HCT116 (cell line): ENCODE results near the gene SUSD4. TPM values are rescaled to one million over a fixed set of nuclear protein-coding genes. Genes with fewer than 3 reads are reported as not detected.

Source experiments
- ATAC-seq: fragments of 200-7000 bp; cut with Tn5 transposase; 2 replicates; pipeline ENCODE4 v1.9.1; 2020; ENCODE audit warnings: mild to moderate bottlenecking, moderate library complexity
- BruUV-seq: library from RNA; stranded (reverse); fragments of 400-500 nt; replicated peaks from 2 replicates; lab custom pipeline; 2021; lab: Mats Ljungman, UMichigan
- CTCF ChIA-PET: fragments of 300-600 bp; sonication (Branson Sonifier 250); formaldehyde crosslinking; loops from one replicate; lab custom pipeline; 2021; ENCODE audit warnings: antibody characterized with exemption; lab: Charles Lee
- POLR2A ChIA-PET: fragments of 300-600, 350-600 bp; sonication (Branson Sonifier 250); formaldehyde crosslinking; loops from one replicate; lab custom pipeline; 2021; ENCODE audit warnings: antibody characterized with exemption; lab: Charles Lee
- RAD21 ChIA-PET, 2 experiments: fragments of 300-600 bp; sonication (Branson Sonifier 250); formaldehyde crosslinking; loops; one replicate each; lab custom pipeline; 2023; ENCODE audit warnings: low total read pairs in 2 of 2; ENCODE audit not compliant: uncharacterized antibody in 2 of 2, unreplicated experiment in 2 of 2, low non-redundant PET in 1 of 2; lab: Charles Lee
- DNase-seq: peaks from one replicate; pipeline ENCODE4 v3.0.0-alpha.2; 2010; ENCODE audit warnings: low read depth, low spot score
- H2AFZ ChIP-seq: fragments of 200-600 bp; shearing (Covaris generic), sonication (generic); 2 replicates; pipeline ENCODE4 v1.6.1; 2017; ENCODE audit warnings: low read depth, mixed run types, mixed read lengths, antibody characterized with exemption, low read length; ENCODE audit not compliant: poor library complexity, severe bottlenecking
- H3K27ac ChIP-seq: 2 replicates; pipeline ENCODE4 v1.5.1; 2012; ENCODE audit warnings: low read depth, low read length
- H3K27me3 ChIP-seq: fragments of 200-600 bp; sonication (generic); 2 replicates; pipeline ENCODE4 v1.6.1; 2016; ENCODE audit warnings: mixed run types, low read length, mixed read lengths; ENCODE audit not compliant: insufficient read depth
- H3K36me3 ChIP-seq, 2 experiments: fragments of 200-500 bp in 1 of 2; fragments of 200-600 bp in 1 of 2; sonication (Bioruptor generic) in 1 of 2; sonication (generic) in 1 of 2; 2 replicates each; pipeline versions ENCODE4 v1.5.1 to v1.6.1; 2014 to 2016; ENCODE audit warnings: low read length in 2 of 2, inconsistent platforms in 1 of 2, mixed read lengths in 1 of 2, mixed run types in 1 of 2; ENCODE audit not compliant: insufficient read depth in 2 of 2, control insufficient read depth in 1 of 2
- H3K4me1 ChIP-seq, 2 experiments: fragments of 200-600 bp in 1 of 2; sonication (generic) in 1 of 2; 2 replicates each; pipeline versions ENCODE4 v1.5.1 to v1.6.1; 2012 to 2017; ENCODE audit warnings: low read length in 2 of 2, inconsistent platforms in 1 of 2, mild to moderate bottlenecking in 1 of 2, mixed read lengths in 1 of 2, mixed run types in 1 of 2, moderate library complexity in 1 of 2; ENCODE audit not compliant: insufficient read depth in 2 of 2, control insufficient read depth in 1 of 2
- H3K4me2 ChIP-seq: fragments of 200-600 bp; sonication (generic); 2 replicates; pipeline ENCODE4 v1.6.1; 2017; ENCODE audit warnings: mixed run types, low read length, mixed read lengths
- H3K4me3 ChIP-seq, 2 experiments: fragments of 200-600 bp in 1 of 2; sonication (generic) in 1 of 2; replicated peaks in 1 of 2; 2 replicates each; pipeline ENCODE4 v1.5.1; 2011 to 2016; ENCODE audit warnings: low read length in 2 of 2, control low read depth in 1 of 2, low read depth in 1 of 2, mild to moderate bottlenecking in 1 of 2, mixed read lengths in 1 of 2, mixed run types in 1 of 2
- H3K79me2 ChIP-seq: fragments of 200-600 bp; sonication (generic); 2 replicates; pipeline ENCODE4 v1.6.1; 2017; ENCODE audit warnings: mild to moderate bottlenecking, mixed run types, low read length, moderate library complexity, mixed read lengths; ENCODE audit not compliant: insufficient read depth
- H3K9ac ChIP-seq: fragments of 200-600 bp; sonication (generic); 2 replicates; pipeline ENCODE4 v1.6.1; 2016; ENCODE audit warnings: low read length, mixed read lengths
- H3K9me2 ChIP-seq: fragments of 200-600 bp; sonication (generic), shearing (Covaris generic); 2 replicates; pipeline ENCODE4 v1.6.1; 2017; ENCODE audit warnings: mixed run types, mild to moderate bottlenecking, moderate library complexity; ENCODE audit not compliant: insufficient read depth
- H3K9me3 ChIP-seq, 2 experiments: fragments of 200-500 bp in 1 of 2; fragments of 200-600 bp in 1 of 2; sonication (Bioruptor generic) in 1 of 2; sonication (generic) in 1 of 2; 2 replicates each; pipeline ENCODE4 v1.6.1; 2014 to 2017; ENCODE audit warnings: low read length in 2 of 2, mixed read lengths in 2 of 2, inconsistent platforms in 1 of 2, low read depth in 1 of 2, mild to moderate bottlenecking in 1 of 2, mixed run types in 1 of 2, moderate library complexity in 1 of 2; ENCODE audit not compliant: control insufficient read depth in 1 of 2, insufficient read depth in 1 of 2
- H4K20me1 ChIP-seq: fragments of 200-600 bp; sonication (generic), shearing (Covaris generic); 2 replicates; pipeline ENCODE4 v1.6.1; 2017; ENCODE audit warnings: mixed run types, mild to moderate bottlenecking, moderate library complexity; ENCODE audit not compliant: insufficient read depth
- CBX3 ChIP-seq: IDR thresholded peaks from 2 replicates; pipeline ENCODE4 v1.6.1; 2012; ENCODE audit warnings: low read depth
- CTCF ChIP-seq, 3 experiments: fragments of 200-600 bp in 1 of 3; sonication (generic) in 1 of 3; IDR thresholded peaks in 2 of 3; conservative IDR thresholded peaks in 1 of 3; 2 replicates each; pipeline ENCODE4 v1.5.1; 2012 to 2017; ENCODE audit warnings: low read depth in 2 of 3, low read length in 2 of 3, antibody characterized with exemption in 1 of 3, borderline replicate concordance in 1 of 3, control low read depth in 1 of 3, mild to moderate bottlenecking in 1 of 3, mixed read lengths in 1 of 3, mixed run types in 1 of 3, moderate library complexity in 1 of 3; ENCODE audit not compliant: insufficient read depth in 1 of 3
- ELF1 ChIP-seq: IDR thresholded peaks from 2 replicates; pipeline ENCODE4 v1.6.1; 2012; ENCODE audit warnings: low read depth, borderline replicate concordance
- EZH2phosphoT487 ChIP-seq: fragments of 200-600 bp; IDR thresholded peaks from 2 replicates; pipeline ENCODE4 v1.6.1; 2018; ENCODE audit warnings: antibody characterized with exemption, borderline replicate concordance
- POLR2A ChIP-seq: IDR thresholded peaks from 2 replicates; pipeline ENCODE4 v1.7.0; 2011; ENCODE audit warnings: borderline replicate concordance; ENCODE audit not compliant: insufficient read depth, insufficient read length; ENCODE audit errors: extremely low read depth
- REST ChIP-seq: IDR thresholded peaks from 2 replicates; pipeline ENCODE4 v1.6.1; 2012; ENCODE audit warnings: low read depth
- SIN3A ChIP-seq: IDR thresholded peaks from 2 replicates; pipeline ENCODE4 v1.6.1; 2012; ENCODE audit warnings: low read depth
- SRF ChIP-seq: IDR thresholded peaks from 2 replicates; pipeline ENCODE4 v1.6.1; 2012; ENCODE audit warnings: low read depth
- YY1 ChIP-seq: IDR thresholded peaks from 2 replicates; pipeline ENCODE4 v1.6.1; 2011; ENCODE audit warnings: low read length, low read depth, moderate library complexity, mild to moderate bottlenecking; ENCODE audit not compliant: insufficient replicate concordance; ENCODE audit errors: extremely low read depth
- intact Hi-C: fragments of 100-400 bp; cut with micrococcal nuclease; formaldehyde crosslinking; loops from 2 replicates; pipeline ENCODE4 v1.10.0; 2022
- total RNA-seq: library from RNA; stranded (reverse); gene quantifications from one replicate; pipeline ENCODE4 v1.2.1, GENCODE V29; 2021; ENCODE audit not compliant: unreplicated experiment

SUSD4 gene
- total RNA-seq, 1 experiment from 2014 or later = 0.59 TPM

GRCh38 chr1:223402790-223403142 is 38.8 kb upstream of the SUSD4 start:
- H2AFZ ChIP-seq = peak overlapping the region; percentile 85
- TF ChIP-seq SRF (no peak), SIN3A (no peak), POLR2A (no peak), YY1 (no peak), REST (no peak), ELF1 (no peak), CTCF (IDR thresholded peaks at IDR 0.05 in 2 of 3, conservative IDR thresholded peaks at IDR 0.05 in 1 of 3; ENCODE audit: borderline replicate concordance in 1 of 3, insufficient read depth in 1 of 3, low read depth in 2 of 3, low read length in 2 of 3) (no peak), CBX3 (no peak), EZH2phosphoT487 (no peak)
- ChIA-PET CTCF (no interaction called here), POLR2A (no interaction called here), RAD21 (no interaction called here)
- H3K4me2 ChIP-seq = peak overlapping the region; percentile 60
- DNase-seq (no peak), ATAC-seq (peak; percentile 50)
- H3K4me1 ChIP-seq = peaks cover 11 to 19% of the 10 kb centered on the region in 2 experiments
- intact Hi-C loops = no loop called here
- H3K4me3 ChIP-seq = no peak overlapping the region
- H4K20me1 ChIP-seq = no peaks in the 10 kb centered on the region
- H3K36me3 ChIP-seq = no peaks in the 10 kb centered on the region
- no TSS peak for BruUV-seq
- H3K27me3 ChIP-seq = no peaks in the 10 kb centered on the region
- no peak overlapping the region for H3K9ac ChIP-seq
- no peaks in the 10 kb centered on the region for H3K79me2 ChIP-seq
- H3K27ac ChIP-seq = no peak overlapping the region
- H3K9me3 ChIP-seq = no peaks in the 10 kb centered on the region
- H3K9me2 ChIP-seq = no peaks in the 10 kb centered on the region
